Bronchial epithelial cell (primary cell): Measurements from ENCODE around the gene CHST3. TPM values are rescaled to one million over a fixed set of nuclear protein-coding genes. Genes with fewer than 3 reads are reported as not detected.
A peak's percentile ranks its signal among the peaks of the same experiment; 100 is the strongest.

ENCODE experiments used
- DNase-seq: peaks from one replicate; pipeline ENCODE4 v3.0.0-alpha.2; 2010; ENCODE audit warnings: low read depth
- FAIRE-seq: peaks from 2 replicates; lab custom pipeline; 2011; peaks lifted over from hg19 to GRCh38; lab: Jason Lieb, UNC
- H3K27me3 ChIP-seq: 2 replicates; pipeline ENCODE4 v1.5.1; 2011; ENCODE audit warnings: low read length; ENCODE audit not compliant: control insufficient read depth, insufficient read depth
- H3K36me3 ChIP-seq: 2 replicates; pipeline ENCODE4 v1.5.1; 2011; ENCODE audit warnings: low read length; ENCODE audit not compliant: control insufficient read depth, insufficient read depth
- H3K4me3 ChIP-seq: 2 replicates; pipeline ENCODE4 v1.5.1; 2011; ENCODE audit warnings: mild to moderate bottlenecking, low read depth, low read length, control low read depth
- total RNA-seq: library from RNA; depleted of rRNA; stranded (reverse); fragments of >200 nt; gene quantifications from 2 replicates; pipeline ENCODE4 v1.2.1, GENCODE V29; 2014
- TF ChIP-seq, protein P1 (sequence below): IDR thresholded peaks from 2 replicates; pipeline ENCODE4 v1.5.1; 2011; ENCODE audit warnings: mild to moderate bottlenecking, moderate library complexity, low read length, control low read depth, inconsistent platforms; ENCODE audit not compliant: insufficient read depth, severe bottlenecking

CHST3 gene
- total RNA-seq, 1 donor from 2014 or later = 16.6 TPM

DNA sequence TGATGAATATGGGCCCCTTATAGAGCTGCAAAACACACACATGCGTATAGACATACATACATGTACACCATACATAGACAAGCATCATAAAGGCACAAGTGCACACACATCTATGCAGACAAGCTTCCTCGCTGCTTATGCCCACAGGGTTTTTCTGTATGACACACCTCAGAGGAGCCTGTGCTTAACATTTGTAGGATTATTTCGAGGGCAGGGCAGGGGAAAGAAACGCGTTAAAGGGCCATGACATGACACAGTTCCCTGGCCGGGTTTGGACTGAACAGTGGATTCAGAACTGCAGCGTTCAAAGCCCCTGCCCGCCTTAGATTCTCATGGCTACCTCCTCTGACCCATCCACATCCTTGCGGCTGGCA lies 44.8 kb downstream of the CHST3 start:
- peak; percentile 98 for FAIRE-seq

DNA sequence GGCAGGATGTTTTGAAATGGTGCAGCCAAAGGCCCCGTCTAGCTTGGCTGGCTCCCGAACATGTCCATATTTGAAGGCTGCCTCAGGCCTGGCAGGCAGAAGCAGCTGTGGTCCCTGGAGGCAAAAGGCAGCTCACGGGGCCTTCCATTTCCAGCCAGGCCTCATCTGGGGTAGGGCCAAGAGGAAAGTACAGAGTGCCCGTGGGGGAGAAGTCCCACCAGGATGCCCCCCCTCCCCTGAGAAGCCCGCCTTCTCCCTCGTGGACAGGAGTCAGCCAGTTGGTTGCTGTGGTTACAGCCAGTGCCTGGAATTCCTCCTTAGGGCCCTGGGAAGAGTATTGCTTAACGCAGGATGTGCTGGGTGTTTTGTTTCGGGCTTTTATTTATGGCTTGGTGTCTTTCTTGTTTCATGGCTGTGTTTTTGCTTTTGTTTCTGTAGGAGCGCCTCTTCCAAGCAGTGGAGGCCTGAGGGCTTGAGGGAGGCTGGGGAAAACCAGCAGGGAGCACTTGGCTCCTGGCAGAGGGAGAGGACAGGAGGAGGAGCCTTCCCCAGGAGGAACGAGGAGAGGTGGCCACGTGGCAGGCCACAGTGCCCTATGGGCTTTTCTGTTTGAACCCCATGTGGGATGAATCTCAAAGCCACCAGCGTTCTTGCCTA lies 45.4 kb downstream of the CHST3 start:
- Histone ChIP-seq H3K4me3 (no peak overlapping the region), H3K36me3 (peaks cover 5% of the 10 kb centered on the region), H3K27me3 (no peaks in the 10 kb centered on the region)
- no peak for FAIRE-seq
- TF ChIP-seq, protein P1, sequence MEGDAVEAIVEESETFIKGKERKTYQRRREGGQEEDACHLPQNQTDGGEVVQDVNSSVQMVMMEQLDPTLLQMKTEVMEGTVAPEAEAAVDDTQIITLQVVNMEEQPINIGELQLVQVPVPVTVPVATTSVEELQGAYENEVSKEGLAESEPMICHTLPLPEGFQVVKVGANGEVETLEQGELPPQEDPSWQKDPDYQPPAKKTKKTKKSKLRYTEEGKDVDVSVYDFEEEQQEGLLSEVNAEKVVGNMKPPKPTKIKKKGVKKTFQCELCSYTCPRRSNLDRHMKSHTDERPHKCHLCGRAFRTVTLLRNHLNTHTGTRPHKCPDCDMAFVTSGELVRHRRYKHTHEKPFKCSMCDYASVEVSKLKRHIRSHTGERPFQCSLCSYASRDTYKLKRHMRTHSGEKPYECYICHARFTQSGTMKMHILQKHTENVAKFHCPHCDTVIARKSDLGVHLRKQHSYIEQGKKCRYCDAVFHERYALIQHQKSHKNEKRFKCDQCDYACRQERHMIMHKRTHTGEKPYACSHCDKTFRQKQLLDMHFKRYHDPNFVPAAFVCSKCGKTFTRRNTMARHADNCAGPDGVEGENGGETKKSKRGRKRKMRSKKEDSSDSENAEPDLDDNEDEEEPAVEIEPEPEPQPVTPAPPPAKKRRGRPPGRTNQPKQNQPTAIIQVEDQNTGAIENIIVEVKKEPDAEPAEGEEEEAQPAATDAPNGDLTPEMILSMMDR = no peak
- peak; percentile 80 for DNase-seq

More for the DNA sequence above, 44.8 kb downstream of the CHST3 start:
- peak; percentile 89 for DNase-seq
- TF ChIP-seq, protein P1 = no peak
- Histone ChIP-seq H3K4me3 (no peak overlapping the region), H3K36me3 (peaks cover 5% of the 10 kb centered on the region), H3K27me3 (no peaks in the 10 kb centered on the region)

DNA sequence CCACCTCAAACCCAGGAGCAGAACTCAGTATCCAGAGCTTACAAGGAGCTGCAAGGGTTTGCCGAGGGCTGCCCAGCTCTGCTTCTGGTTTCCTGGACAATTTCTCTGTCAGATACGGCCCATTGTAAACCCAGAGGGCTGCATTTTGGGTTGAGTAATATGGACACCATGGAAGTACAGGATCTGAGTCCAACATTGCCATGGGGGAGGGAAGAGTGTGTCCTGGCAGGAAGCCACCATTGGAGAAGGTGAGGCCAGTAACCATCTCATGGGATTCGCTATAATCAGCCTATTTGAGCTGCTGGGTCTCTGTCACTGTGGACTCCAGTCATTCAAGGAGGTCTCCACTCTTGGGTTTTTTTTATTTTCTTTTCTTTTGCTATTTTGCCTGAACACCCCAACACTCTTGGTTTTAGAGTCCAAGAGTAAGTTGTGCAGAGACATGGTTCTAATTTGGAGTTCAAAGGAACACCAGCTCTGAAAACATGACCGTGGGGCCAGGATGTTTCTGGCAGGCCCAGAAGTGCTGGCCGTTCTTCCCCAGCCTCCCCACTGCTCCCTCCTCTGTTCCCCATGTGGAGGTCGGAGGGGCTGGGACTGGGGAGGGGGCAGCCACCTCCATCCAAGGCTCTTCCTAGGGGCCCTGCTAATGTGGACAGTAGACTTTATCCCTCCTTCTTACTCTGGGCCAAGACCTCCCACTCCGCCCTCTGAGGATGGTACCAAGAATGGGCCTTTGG lies 46.2 kb downstream of the CHST3 start:
- FAIRE-seq = no peak
- no peak for DNase-seq
- H3K27me3 ChIP-seq = no peaks in the 10 kb centered on the region
- no peak overlapping the region for H3K4me3 ChIP-seq
- peaks cover 5% of the 10 kb centered on the region for H3K36me3 ChIP-seq
- TF ChIP-seq, protein P1 = no peak

- Histone ChIP-seq H3K36me3 (peaks cover 5% of the 10 kb centered on the region), H3K27me3 (no peaks in the 10 kb centered on the region), H3K4me3 (no peak overlapping the region)
- FAIRE-seq (peak; percentile 18), DNase-seq (no peak)
- TF ChIP-seq, protein P1 = no peak
These were observed 46.8 kb downstream of the CHST3 start for GRCh38 chr10:72011016-72011415.

DNA sequence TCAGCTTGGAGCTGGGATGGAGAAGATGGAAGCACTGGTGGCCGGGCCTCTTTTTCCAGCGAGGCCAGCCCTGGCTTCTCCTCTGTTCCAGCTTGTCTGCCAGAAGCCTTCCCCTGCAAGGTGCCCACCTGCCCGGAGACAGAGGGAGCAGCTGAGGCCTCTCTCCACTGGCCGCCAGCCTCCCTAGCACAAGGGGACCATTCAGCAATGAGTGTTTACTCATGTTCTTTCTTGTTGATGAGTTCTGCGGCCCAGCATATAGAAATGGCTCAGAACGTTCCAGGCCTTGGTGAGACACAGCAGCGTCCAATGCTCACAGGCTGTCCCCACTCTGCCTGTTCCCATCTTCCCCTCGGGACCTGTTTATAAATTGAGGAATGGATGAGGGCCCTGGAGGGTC lies 47.3 kb downstream of the CHST3 start:
- no peak for FAIRE-seq
- TF ChIP-seq, protein P1 = no peak
- H3K36me3 ChIP-seq = peaks cover 5% of the 10 kb centered on the region
- H3K27me3 ChIP-seq = no peaks in the 10 kb centered on the region
- no peak for DNase-seq
- no peak overlapping the region for H3K4me3 ChIP-seq
